ENCODE data around the gene FAM72B.
"Not testable (repeated sequence)": the region's sequence is repeated elsewhere in the genome, so short reads cannot be mapped to it uniquely, and the experiment has no call there.

The FAM72B gene

GRCh38 chr1:121184290-121185127 is at the start of gene FAM72B, which contains the start of gene SRGAP2C:
TSS of gene FAM72B (minus strand) at chr1:121184340. CDS start at chr1:121183489, 851 bp downstream.
TSS of gene SRGAP2C (plus strand) at chr1:121184975. CDS start at chr1:121187447, 2,472 bp downstream.
- DNase-seq = peak; percentile 95

- not testable (repeated sequence) for DNase-seq
Measured at GRCh38 chr1:121232445-121233125, 48.4 kb upstream of the FAM72B start.

DNA sequence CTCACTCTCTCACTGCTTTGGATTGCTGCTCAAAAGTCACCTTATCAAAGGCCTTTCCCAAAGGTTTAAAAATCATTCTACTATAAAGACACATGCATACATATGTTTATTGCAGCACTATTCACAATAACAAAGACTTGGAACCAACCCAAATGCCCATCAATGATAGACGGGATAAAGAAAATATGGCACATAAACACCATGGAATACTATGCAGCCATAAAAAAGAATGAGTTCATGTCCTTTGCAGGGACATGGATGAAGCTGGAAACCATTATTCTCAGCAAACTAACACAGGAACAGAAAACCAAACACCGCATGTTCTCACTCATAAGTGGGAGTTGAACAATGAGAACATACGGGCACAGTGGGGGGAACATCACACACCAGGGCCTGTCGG is 46.5 kb upstream of the FAM72B start:
- DNase-seq = not testable (repeated sequence)

DNA sequence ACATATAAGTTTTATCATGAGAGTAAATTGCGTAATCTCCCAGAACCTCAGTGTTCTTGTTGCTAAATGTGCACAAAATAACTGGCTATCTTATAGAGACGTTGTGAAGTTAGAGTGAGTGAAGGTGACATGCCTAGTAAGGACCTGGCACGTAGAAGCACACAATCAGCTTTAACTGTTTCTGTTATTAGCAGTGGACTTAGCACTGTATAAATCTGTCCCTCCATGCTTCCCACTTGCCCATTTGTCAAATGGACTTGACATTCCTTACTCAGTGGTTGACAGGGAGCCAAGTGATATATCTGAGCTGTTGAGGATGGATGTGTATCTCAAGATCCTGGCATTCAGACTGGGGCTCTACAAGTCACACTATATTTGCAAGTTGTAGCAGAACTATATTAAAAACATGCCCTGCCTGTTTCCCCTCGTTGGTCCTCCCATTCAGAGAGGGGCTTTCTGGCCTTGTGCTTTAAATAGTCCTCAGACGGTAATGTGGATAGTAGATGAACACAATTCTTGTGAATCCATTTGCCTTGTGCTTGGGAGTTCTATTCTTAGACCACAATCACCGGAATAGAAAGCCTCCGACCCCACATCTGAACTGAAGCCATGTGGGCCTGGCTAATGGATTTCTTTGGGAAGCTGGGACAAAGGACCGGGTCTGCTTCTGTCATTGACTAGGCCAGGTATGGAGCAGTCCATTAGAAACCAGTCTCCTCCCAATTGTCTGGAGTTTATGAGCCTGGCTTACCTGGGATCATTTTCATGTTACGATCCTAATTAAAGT is 43.6 kb upstream of the FAM72B start:
- DNase-seq = not testable (repeated sequence)

DNA sequence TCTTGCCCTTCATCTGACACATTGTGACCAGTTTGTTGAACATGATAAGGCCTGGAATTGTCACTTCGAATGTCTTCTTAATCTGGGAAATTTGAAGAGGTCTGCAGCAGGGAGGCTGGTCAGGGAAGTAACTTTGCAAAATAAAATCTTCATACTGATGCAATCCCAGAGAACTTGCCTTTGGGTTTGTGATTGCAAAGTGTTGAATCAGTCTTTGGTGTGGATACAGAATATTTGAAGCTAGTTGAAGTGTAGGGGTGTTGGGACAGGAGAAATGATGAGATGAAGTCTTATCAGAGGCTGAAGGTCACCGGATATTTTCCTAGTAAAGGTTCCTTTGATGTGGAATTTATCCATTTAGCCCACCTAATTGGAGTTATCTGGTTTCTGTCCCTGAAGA is 42.8 kb upstream of the FAM72B start:
- not testable (repeated sequence) for DNase-seq

- DNase-seq = not testable (repeated sequence)
Measured at GRCh38 chr1:121226295-121226904, 42.3 kb upstream of the FAM72B start.

- DNase-seq = not testable (repeated sequence)
Measured at GRCh38 chr1:121224714-121225113, 40.6 kb upstream of the FAM72B start.

- not testable (repeated sequence) for DNase-seq
Measured at GRCh38 chr1:121221770-121222169, 37.6 kb upstream of the FAM72B start.

- not testable (repeated sequence) for DNase-seq
Measured at GRCh38 chr1:121216676-121217075, 32.5 kb upstream of the FAM72B start.

GRCh38 chr1:121215699-121216417 is 31.7 kb upstream of the FAM72B start:
- DNase-seq = not testable (repeated sequence)

- DNase-seq = not testable (repeated sequence)
Measured at GRCh38 chr1:121214544-121215156, 30.5 kb upstream of the FAM72B start.

- not testable (repeated sequence) for DNase-seq
Measured at GRCh38 chr1:121213491-121213890, 29.4 kb upstream of the FAM72B start.

GRCh38 chr1:121210778-121211177 is 26.6 kb upstream of the FAM72B start:
- not testable (repeated sequence) for DNase-seq

- DNase-seq = not testable (repeated sequence)
Measured at GRCh38 chr1:121208375-121208774, 24.2 kb upstream of the FAM72B start.

DNA sequence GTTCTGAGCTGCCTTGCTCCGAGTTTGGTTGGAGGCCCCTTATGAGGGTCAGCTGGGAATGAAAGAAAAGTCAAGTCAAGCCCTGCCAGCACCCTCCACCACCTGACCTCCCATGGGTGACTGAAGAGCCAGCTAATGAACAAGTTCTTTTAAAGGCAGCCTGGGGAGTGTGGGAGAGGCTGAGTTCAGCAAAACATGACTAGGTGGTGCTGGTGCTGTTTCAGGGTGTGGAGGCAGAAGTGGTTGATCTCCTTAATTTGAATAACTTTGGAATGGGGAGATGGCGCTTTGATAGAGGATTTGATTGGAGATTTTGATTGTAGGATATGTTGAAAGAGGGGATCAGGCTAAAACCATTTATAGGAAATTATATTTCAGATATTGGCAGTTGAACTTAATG is 23.2 kb upstream of the FAM72B start:
- not testable (repeated sequence) for DNase-seq

- not testable (repeated sequence) for DNase-seq
Measured at GRCh38 chr1:121205786-121206711, 21.9 kb upstream of the FAM72B start.

- DNase-seq = not testable (repeated sequence)
Measured at GRCh38 chr1:121202986-121203385, 18.8 kb upstream of the FAM72B start.

GRCh38 chr1:121200985-121201981 is 17.1 kb upstream of the FAM72B start:
- DNase-seq = not testable (repeated sequence)

DNA sequence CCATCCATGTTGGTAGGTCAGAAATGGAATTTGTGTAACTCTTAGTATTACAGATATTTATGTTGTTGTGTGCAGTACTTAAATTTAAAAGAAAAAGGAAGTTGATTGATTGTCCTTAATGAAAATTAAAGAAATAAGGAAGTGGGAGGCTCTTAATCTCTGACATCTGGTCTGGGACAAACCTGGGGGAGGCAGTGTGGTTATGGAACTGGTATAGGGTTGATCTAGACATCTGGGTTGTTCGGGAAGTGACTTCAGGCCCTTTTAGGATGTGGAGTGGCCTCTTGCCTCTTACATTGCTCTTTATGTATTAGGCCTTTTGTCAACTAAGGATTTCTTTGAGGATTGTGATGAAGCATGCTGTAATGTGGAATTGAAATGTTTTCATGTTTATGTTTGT is 16.1 kb upstream of the FAM72B start:
- DNase-seq = not testable (repeated sequence)
